HFF-Myc (cell line): Measurements from ENCODE around the gene DUSP19.

Source experiments
- DNase-seq: peaks from one replicate; pipeline ENCODE4 v3.0.0-alpha.2; 2011; ENCODE audit warnings: low read depth; ENCODE audit errors: extremely low read depth
- H3K4me3 ChIP-seq: replicated peaks from 2 replicates; pipeline ENCODE4 v1.5.1; 2011; ENCODE audit warnings: low read depth, mild to moderate bottlenecking, control low read depth, low read length
- TF ChIP-seq, protein P1 (sequence below): IDR thresholded peaks from 2 replicates; pipeline ENCODE4 v1.5.1; 2012; ENCODE audit warnings: mild to moderate bottlenecking, low read depth, low read length, control low read depth; ENCODE audit errors: missing control alignments

Gene DUSP19

GRCh38 chr2:183112577-183112976, 34.0 kb downstream of the DUSP19 start:
- TF ChIP-seq, protein P1, sequence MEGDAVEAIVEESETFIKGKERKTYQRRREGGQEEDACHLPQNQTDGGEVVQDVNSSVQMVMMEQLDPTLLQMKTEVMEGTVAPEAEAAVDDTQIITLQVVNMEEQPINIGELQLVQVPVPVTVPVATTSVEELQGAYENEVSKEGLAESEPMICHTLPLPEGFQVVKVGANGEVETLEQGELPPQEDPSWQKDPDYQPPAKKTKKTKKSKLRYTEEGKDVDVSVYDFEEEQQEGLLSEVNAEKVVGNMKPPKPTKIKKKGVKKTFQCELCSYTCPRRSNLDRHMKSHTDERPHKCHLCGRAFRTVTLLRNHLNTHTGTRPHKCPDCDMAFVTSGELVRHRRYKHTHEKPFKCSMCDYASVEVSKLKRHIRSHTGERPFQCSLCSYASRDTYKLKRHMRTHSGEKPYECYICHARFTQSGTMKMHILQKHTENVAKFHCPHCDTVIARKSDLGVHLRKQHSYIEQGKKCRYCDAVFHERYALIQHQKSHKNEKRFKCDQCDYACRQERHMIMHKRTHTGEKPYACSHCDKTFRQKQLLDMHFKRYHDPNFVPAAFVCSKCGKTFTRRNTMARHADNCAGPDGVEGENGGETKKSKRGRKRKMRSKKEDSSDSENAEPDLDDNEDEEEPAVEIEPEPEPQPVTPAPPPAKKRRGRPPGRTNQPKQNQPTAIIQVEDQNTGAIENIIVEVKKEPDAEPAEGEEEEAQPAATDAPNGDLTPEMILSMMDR, result no peak

DNA sequence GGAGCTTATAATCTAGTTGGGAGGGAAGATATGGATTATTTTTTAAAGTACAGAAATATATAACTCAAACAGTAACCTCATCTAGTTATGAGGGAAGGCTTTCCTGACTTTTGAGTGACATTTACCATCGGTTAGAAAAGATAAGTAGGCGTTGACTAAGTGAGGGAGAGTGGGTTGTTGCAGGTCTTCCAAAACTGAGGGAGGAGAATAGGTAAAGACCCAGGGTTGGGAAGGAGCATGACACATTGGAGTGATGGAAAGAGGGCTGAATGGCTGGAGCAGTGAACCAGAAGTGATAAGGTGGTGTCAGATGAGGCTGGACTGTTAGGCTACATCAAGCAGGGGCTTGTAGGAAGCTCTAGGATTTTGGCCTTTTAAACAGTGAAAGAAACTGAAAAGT, 35.1 kb downstream of the DUSP19 start:
- no peak for DNase-seq
- TF ChIP-seq, protein P1, result no peak
- H3K4me3 ChIP-seq, result no peak overlapping the region

More at GRCh38 chr2:183112577-183112976, 34.0 kb downstream of the DUSP19 start:
- no peak overlapping the region for H3K4me3 ChIP-seq
- DNase-seq, result no peak

GRCh38 chr2:183117226-183117625, 38.7 kb downstream of the DUSP19 start:
- DNase-seq, result no peak
- TF ChIP-seq, protein P1, result no peak
- no peak overlapping the region for H3K4me3 ChIP-seq

DNA sequence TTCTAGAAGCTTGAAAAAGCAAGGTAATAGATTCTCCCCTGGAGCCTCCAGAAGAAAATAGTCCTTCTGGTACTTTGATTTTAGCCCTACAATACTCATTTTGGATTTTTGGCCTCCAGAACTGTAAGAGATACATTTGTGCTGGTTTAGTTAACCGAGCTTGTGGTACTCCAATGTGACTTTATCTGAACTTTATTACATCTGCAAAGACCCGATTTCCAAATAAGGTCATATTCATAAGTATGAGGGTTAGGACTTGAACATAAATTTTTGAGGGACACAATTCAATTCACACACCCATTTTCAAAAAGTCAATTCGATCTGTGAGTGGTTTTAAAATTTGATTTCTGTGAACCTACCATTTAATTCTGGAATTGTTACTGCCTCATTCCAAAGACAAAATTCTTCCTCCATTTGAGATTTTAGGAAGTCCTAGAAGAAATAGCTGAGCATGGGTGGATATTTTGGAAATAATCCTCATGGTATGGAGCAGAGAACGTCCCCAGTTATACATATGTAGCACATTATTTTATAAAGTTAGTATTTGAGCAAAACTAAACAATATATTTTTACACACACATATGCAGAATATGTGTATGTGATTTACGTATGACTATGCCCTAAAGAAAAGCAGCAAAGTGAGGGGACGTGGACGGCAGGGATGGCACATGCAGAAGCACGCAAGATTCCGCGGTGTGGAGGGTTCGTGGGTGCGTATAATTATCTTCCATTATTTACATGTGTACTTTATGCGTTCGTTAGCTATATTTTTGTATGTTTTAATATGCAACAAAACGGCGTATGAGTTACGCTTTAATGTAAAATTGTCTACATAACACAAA, 44.8 kb downstream of the DUSP19 start:
- H3K4me3 ChIP-seq, result peak overlapping the region; percentile 94
- DNase-seq, result no peak
- TF ChIP-seq, protein P1, result no peak

DNA sequence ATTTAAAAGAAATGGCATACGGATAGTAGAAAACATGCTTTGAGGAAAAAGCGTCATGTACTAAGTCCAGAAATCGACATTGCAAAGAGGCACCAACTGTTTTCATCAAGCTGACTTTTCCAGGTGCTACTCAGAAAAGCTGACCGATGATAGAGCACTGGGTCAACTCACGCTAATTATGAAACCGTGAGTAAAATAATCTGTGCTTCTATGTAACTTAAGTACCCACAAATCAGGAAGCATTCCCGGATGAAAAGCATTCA, 45.3 kb downstream of the DUSP19 start:
- TF ChIP-seq, protein P1, result no peak
- H3K4me3 ChIP-seq, result peak overlapping the region; percentile 94
- no peak for DNase-seq

DNA sequence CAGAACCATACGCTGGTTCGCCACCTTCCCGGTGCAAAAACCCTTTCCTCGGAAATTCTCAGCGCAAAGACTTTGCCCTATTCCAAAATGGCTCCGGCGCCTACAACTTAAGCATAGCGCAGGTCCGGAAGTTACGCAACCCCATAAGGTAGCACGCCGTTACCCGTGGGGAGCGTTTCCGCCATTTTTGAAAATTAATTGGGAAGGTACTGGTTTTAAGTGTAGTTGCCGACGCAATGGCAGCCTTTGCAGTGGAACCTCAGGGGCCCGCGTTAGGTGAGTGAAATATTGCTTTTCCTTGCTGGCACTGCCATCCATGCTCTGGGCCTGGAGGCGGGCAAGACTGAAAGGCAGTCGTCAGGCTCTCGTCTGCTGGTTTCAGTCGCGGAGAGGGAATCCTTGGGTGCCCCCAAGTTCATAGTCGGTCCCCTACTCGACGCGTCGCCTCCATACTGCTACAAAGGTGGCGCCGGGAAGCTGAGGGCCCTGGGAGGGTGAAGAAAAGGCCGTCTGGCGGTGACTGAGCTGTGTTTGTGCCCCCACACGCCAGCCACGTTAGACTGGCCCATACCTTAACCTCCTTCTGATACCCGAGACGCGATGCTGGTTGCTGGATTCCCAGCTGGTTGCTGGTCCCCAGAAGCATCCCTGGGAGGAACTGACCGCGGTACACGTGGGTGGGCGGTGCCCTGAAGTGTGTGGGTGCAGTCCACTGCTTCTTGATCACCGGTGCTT, 45.8 kb downstream of the DUSP19 start, which contains the start of gene NUP35:
NUP35 (plus strand) TSS at position 222 of the 735 bp plus-strand sequence; CDS start at position 237, 15 bp downstream.
- TF ChIP-seq, protein P1, result no peak
- peak; percentile 87 for DNase-seq
- peak within 1 kb of the TSS; percentile 94 for H3K4me3 ChIP-seq
